WTC11 (cell line): ENCODE results near the gene SBNO2. TPM values are rescaled to one million over a fixed set of nuclear protein-coding genes. Genes with fewer than 3 reads are reported as not detected.

Experiments
- ATAC-seq: fragments of 200-7000 bp; cut with Tn5 transposase; 2 replicates; pipeline ENCODE4 v1.10.0; 2021; ENCODE audit warnings: mild to moderate bottlenecking, moderate library complexity
- CTCF ChIA-PET: fragments of 300-600 bp; sonication (Branson Sonifier 250); formaldehyde crosslinking; loops from one replicate; lab custom pipeline; 2021; ENCODE audit warnings: antibody characterized with exemption; lab: Charles Lee
- POLR2A ChIA-PET: fragments of 350-600 bp; sonication (Branson Sonifier 250); formaldehyde crosslinking; loops from one replicate; lab custom pipeline; 2021; ENCODE audit warnings: antibody characterized with exemption; lab: Charles Lee
- DNase-seq: peaks from one replicate; pipeline ENCODE4 v3.0.0; 2021; ENCODE audit warnings: low spot score
- H3K27ac Mint-ChIP-seq: 2 replicates; pipeline ENCODE4 v1.8.0; 2021; ENCODE audit warnings: mixed read lengths
- H3K27me3 Mint-ChIP-seq: 2 replicates; pipeline ENCODE4 v1.8.0; 2021; ENCODE audit warnings: low read depth, mild to moderate bottlenecking, moderate library complexity, mixed read lengths
- H3K36me3 Mint-ChIP-seq: 2 replicates; pipeline ENCODE4 v1.8.0; 2021; ENCODE audit warnings: mixed read lengths
- H3K4me1 Mint-ChIP-seq: 2 replicates; pipeline ENCODE4 v1.8.0; 2022; ENCODE audit warnings: mixed read lengths
- H3K4me3 Mint-ChIP-seq: 2 replicates; pipeline ENCODE4 v1.8.0; 2021; ENCODE audit warnings: mild to moderate bottlenecking, moderate library complexity, mixed read lengths
- H3K9me3 Mint-ChIP-seq: 2 replicates; pipeline ENCODE4 v1.8.0; 2021; ENCODE audit warnings: mixed read lengths
- ETV6 ChIP-seq: sonication (generic); formaldehyde crosslinking; IDR thresholded peaks from 2 replicates; pipeline ENCODE4 v1.8.1; 2022; ENCODE audit warnings: mild to moderate bottlenecking, missing genetic modification reagents
- FOXJ3 ChIP-seq: sonication (generic); formaldehyde crosslinking; IDR thresholded peaks from 2 replicates; pipeline ENCODE4 v1.9.0; 2021; ENCODE audit warnings: missing genetic modification reagents, mild to moderate bottlenecking, borderline replicate concordance
- FOXK1 ChIP-seq: sonication (generic); formaldehyde crosslinking; IDR thresholded peaks from 2 replicates; pipeline ENCODE4 v1.8.0; 2022; ENCODE audit warnings: mild to moderate bottlenecking, moderate library complexity, missing genetic modification reagents
- GABPB1 ChIP-seq: sonication (generic); formaldehyde crosslinking; IDR thresholded peaks from 2 replicates; pipeline ENCODE4 v1.8.1; 2023; ENCODE audit warnings: mild to moderate bottlenecking, missing genetic modification reagents
- HMGA2 ChIP-seq: fragments of 250-450 bp; sonication (Bioruptor Pico); IDR thresholded peaks from 2 replicates; pipeline ENCODE4 v1.4.0; 2021; ENCODE audit warnings: mild to moderate bottlenecking, moderate library complexity
- NFATC4 ChIP-seq: fragments of 250-450 bp; sonication (Bioruptor Pico); IDR thresholded peaks from 2 replicates; pipeline ENCODE4 v1.9.0; 2021; ENCODE audit warnings: mild to moderate bottlenecking
- NFYB ChIP-seq: sonication (generic); formaldehyde crosslinking; conservative IDR thresholded peaks from 2 replicates; pipeline ENCODE4 v1.8.0; 2022; ENCODE audit warnings: low read depth, missing genetic modification reagents
- NR2C2 ChIP-seq: sonication (generic); formaldehyde crosslinking; IDR thresholded peaks from 2 replicates; pipeline ENCODE4 v1.8.0; 2022; ENCODE audit warnings: mild to moderate bottlenecking, missing genetic modification reagents
- TCF7 ChIP-seq: sonication (generic); formaldehyde crosslinking; IDR thresholded peaks from 2 replicates; pipeline ENCODE4 v1.8.0; 2022; ENCODE audit warnings: mild to moderate bottlenecking, low read depth, missing genetic modification reagents, moderate library complexity
- TEAD1 ChIP-seq: sonication (generic); formaldehyde crosslinking; IDR thresholded peaks from 2 replicates; pipeline ENCODE4 v1.8.0; 2022; ENCODE audit warnings: mild to moderate bottlenecking, missing genetic modification reagents
- TEAD4 ChIP-seq: sonication (generic); formaldehyde crosslinking; IDR thresholded peaks from 2 replicates; pipeline ENCODE4 v1.8.0; 2022; ENCODE audit warnings: mild to moderate bottlenecking, missing genetic modification reagents
- ZBTB21 ChIP-seq: sonication (generic); formaldehyde crosslinking; IDR thresholded peaks from 2 replicates; pipeline ENCODE4 v1.8.1; 2023; ENCODE audit warnings: mild to moderate bottlenecking, missing genetic modification reagents, borderline replicate concordance
- ZNF219 ChIP-seq: sonication (generic); formaldehyde crosslinking; IDR thresholded peaks from 2 replicates; pipeline ENCODE4 v1.8.0; 2023; ENCODE audit warnings: missing genetic modification reagents, mild to moderate bottlenecking, borderline replicate concordance
- ZNF232 ChIP-seq: sonication (generic); formaldehyde crosslinking; IDR thresholded peaks from 2 replicates; pipeline ENCODE4 v1.8.0; 2022; ENCODE audit warnings: mild to moderate bottlenecking, missing genetic modification reagents
- ZNF396 ChIP-seq: fragments of 250-450 bp; sonication (Bioruptor Pico); IDR thresholded peaks from 2 replicates; pipeline ENCODE4 v1.8.0; 2021; ENCODE audit warnings: mild to moderate bottlenecking, moderate library complexity, borderline replicate concordance
- total RNA-seq: library from RNA; stranded (reverse); gene quantifications from 3 replicates; pipeline ENCODE4 v1.2.3, GENCODE V29; 2021
- TF ChIP-seq, protein P1 (sequence below): sonication (generic); formaldehyde crosslinking; IDR thresholded peaks from 2 replicates; pipeline ENCODE4 v1.8.1; 2022; ENCODE audit warnings: missing genetic modification reagents, borderline replicate concordance
- TF ChIP-seq, protein P2 (sequence below): fragments of 250-450 bp; sonication (Bioruptor Pico); IDR thresholded peaks from 2 replicates; pipeline ENCODE4 v2.1.2; 2022; ENCODE audit warnings: mild to moderate bottlenecking, moderate library complexity
- TF ChIP-seq, protein P3 (sequence below): sonication (generic); formaldehyde crosslinking; IDR thresholded peaks from 2 replicates; pipeline ENCODE4 v1.8.0; 2023; ENCODE audit warnings: mild to moderate bottlenecking, missing genetic modification reagents
- TF ChIP-seq, protein P4 (sequence below): sonication (generic); formaldehyde crosslinking; IDR thresholded peaks from 2 replicates; pipeline ENCODE4 v1.8.1; 2023; ENCODE audit warnings: mild to moderate bottlenecking, missing genetic modification reagents, moderate library complexity
- TF ChIP-seq, protein P5 (sequence below): fragments of 250-450 bp; sonication (Bioruptor Pico); IDR thresholded peaks from 2 replicates; pipeline ENCODE4 v1.9.0; 2021; ENCODE audit warnings: mild to moderate bottlenecking
- TF ChIP-seq, protein P6 (sequence below): sonication (generic); formaldehyde crosslinking; conservative IDR thresholded peaks from 2 replicates; pipeline ENCODE4 v1.8.1; 2023; ENCODE audit warnings: mild to moderate bottlenecking, low read depth, missing genetic modification reagents, moderate library complexity

Gene SBNO2
- total RNA-seq, 1 experiment from 2014 or later: 57.3 TPM

DNA sequence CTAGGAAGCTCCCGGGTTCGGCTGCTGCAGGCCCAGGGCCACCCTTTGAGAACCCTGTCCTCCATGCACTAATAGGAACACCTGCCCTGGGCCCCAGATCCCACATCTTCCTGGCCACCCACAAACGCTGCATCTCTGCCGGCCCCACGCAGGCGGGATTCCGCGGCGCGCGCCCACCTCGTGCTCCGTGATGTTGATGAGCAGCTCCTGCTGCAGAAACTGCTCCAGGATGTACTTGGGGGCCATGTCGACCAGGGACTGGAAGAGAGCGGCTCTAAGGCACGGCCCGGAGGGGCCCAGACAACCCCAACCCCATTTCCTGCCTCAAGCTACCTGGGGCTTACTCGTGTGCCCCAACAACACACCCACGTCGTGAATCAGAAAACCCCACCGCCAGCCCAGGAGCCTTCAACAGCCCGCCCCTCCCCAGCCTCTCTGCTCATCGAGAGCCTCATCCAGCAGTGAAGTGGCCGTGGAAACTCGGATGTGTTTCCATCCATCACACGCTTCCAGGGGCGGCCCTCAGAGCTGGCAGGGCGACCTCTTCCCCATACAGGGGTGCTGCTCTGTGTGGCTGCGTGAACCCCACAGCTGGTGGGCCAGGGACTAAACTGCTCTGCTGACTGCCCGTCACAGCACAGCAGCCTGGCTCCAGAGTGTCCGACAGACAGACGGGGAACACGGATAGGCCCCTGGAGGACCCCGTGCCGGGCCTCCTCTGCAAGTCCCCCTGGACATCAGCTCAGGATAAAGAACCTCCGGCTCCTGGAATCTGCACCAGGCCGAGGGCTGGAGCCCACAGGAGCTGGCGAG lies 83.1 kb downstream of the SBNO2 start (continued):
- TF ChIP-seq NR2C2 (CRISPR knock-in tag): no peak
- TF ChIP-seq, protein P1, sequence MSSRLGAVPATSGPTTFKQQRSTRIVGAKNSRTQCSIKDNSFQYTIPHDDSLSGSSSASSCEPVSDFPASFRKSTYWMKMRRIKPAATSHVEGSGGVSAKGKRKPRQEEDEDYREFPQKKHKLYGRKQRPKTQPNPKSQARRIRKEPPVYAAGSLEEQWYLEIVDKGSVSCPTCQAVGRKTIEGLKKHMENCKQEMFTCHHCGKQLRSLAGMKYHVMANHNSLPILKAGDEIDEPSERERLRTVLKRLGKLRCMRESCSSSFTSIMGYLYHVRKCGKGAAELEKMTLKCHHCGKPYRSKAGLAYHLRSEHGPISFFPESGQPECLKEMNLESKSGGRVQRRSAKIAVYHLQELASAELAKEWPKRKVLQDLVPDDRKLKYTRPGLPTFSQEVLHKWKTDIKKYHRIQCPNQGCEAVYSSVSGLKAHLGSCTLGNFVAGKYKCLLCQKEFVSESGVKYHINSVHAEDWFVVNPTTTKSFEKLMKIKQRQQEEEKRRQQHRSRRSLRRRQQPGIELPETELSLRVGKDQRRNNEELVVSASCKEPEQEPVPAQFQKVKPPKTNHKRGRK (CRISPR knock-in tag): no peak
- TF ChIP-seq ZNF396 (CRISPR knock-in tag): no peak
- TF ChIP-seq HMGA2 (CRISPR knock-in tag): no peak
- TF ChIP-seq, protein P2, sequence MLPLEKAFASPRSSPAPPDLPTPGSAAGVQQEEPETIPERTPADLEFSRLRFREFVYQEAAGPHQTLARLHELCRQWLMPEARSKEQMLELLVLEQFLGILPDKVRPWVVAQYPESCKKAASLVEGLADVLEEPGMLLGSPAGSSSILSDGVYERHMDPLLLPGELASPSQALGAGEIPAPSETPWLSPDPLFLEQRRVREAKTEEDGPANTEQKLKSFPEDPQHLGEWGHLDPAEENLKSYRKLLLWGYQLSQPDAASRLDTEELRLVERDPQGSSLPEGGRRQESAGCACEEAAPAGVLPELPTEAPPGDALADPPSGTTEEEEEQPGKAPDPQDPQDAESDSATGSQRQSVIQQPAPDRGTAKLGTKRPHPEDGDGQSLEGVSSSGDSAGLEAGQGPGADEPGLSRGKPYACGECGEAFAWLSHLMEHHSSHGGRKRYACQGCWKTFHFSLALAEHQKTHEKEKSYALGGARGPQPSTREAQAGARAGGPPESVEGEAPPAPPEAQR (CRISPR knock-in tag): no peak
- TF ChIP-seq, protein P3, sequence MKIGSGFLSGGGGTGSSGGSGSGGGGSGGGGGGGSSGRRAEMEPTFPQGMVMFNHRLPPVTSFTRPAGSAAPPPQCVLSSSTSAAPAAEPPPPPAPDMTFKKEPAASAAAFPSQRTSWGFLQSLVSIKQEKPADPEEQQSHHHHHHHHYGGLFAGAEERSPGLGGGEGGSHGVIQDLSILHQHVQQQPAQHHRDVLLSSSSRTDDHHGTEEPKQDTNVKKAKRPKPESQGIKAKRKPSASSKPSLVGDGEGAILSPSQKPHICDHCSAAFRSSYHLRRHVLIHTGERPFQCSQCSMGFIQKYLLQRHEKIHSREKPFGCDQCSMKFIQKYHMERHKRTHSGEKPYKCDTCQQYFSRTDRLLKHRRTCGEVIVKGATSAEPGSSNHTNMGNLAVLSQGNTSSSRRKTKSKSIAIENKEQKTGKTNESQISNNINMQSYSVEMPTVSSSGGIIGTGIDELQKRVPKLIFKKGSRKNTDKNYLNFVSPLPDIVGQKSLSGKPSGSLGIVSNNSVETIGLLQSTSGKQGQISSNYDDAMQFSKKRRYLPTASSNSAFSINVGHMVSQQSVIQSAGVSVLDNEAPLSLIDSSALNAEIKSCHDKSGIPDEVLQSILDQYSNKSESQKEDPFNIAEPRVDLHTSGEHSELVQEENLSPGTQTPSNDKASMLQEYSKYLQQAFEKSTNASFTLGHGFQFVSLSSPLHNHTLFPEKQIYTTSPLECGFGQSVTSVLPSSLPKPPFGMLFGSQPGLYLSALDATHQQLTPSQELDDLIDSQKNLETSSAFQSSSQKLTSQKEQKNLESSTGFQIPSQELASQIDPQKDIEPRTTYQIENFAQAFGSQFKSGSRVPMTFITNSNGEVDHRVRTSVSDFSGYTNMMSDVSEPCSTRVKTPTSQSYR (CRISPR knock-in tag): no peak
- no peak for TF ChIP-seq NFATC4
- TF ChIP-seq ZBTB21: no peak

DNA sequence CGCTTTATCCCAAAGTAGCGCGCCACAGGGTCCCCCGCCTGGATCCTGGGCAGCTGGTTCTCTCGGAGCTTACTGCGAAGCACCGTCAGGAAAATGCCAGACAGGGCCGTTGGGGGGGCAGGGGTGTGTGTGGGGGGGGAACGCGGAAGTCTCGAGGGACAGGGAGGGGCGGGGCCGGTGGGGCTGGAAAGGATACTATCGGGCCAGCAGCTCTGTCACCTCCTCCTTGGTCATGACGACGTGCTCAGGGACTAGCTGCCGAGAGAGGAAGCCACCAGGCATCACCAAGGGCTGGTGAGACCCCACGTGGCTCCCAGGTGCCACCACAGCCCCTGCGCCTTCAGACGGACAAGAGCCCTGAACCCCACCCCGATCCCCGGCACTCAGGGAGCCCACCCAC lies 84.2 kb downstream of the SBNO2 start:
- H3K36me3 Mint-ChIP-seq: peaks cover 13% of the 10 kb centered on the region
- no peak overlapping the region for H3K27ac Mint-ChIP-seq
- ATAC-seq (no peak), DNase-seq (no peak)
- ChIA-PET CTCF (interaction anchor here (0.6 to 2.5 kb wide), 3 partner anchors 23 to 633 kb away, joined by 3 to 7 read pairs (median 5); no protein-coding TSS in a partner anchor), POLR2A (no interaction called here)
- H3K9me3 Mint-ChIP-seq: no peaks in the 10 kb centered on the region
- H3K27me3 Mint-ChIP-seq: no peaks in the 10 kb centered on the region
- no peak overlapping the region for H3K4me3 Mint-ChIP-seq
- H3K4me1 Mint-ChIP-seq: 0 out of 2 replicates have a peak, but pooled peaks cover 5% of the 10 kb centered on the region
- TF ChIP-seq TCF7 (CRISPR knock-in tag) (no peak), FOXK1 (CRISPR knock-in tag) (no peak), ZNF219 (no peak), NFYB (CRISPR knock-in tag) (no peak), GABPB1 (no peak), ZNF232 (CRISPR knock-in tag) (no peak), FOXJ3 (CRISPR knock-in tag) (no peak), TEAD4 (CRISPR knock-in tag) (no peak), NFATC4 (no peak), ETV6 (no peak), TEAD1 (CRISPR knock-in tag) (no peak)
- TF ChIP-seq, protein P4, sequence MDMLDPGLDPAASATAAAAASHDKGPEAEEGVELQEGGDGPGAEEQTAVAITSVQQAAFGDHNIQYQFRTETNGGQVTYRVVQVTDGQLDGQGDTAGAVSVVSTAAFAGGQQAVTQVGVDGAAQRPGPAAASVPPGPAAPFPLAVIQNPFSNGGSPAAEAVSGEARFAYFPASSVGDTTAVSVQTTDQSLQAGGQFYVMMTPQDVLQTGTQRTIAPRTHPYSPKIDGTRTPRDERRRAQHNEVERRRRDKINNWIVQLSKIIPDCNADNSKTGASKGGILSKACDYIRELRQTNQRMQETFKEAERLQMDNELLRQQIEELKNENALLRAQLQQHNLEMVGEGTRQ (CRISPR knock-in tag): no peak
- TF ChIP-seq, protein P1 (CRISPR knock-in tag): no peak
- TF ChIP-seq, protein P5, sequence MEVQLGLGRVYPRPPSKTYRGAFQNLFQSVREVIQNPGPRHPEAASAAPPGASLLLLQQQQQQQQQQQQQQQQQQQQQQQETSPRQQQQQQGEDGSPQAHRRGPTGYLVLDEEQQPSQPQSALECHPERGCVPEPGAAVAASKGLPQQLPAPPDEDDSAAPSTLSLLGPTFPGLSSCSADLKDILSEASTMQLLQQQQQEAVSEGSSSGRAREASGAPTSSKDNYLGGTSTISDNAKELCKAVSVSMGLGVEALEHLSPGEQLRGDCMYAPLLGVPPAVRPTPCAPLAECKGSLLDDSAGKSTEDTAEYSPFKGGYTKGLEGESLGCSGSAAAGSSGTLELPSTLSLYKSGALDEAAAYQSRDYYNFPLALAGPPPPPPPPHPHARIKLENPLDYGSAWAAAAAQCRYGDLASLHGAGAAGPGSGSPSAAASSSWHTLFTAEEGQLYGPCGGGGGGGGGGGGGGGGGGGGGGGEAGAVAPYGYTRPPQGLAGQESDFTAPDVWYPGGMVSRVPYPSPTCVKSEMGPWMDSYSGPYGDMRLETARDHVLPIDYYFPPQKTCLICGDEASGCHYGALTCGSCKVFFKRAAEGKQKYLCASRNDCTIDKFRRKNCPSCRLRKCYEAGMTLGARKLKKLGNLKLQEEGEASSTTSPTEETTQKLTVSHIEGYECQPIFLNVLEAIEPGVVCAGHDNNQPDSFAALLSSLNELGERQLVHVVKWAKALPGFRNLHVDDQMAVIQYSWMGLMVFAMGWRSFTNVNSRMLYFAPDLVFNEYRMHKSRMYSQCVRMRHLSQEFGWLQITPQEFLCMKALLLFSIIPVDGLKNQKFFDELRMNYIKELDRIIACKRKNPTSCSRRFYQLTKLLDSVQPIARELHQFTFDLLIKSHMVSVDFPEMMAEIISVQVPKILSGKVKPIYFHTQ: no peak
- TF ChIP-seq, protein P6, sequence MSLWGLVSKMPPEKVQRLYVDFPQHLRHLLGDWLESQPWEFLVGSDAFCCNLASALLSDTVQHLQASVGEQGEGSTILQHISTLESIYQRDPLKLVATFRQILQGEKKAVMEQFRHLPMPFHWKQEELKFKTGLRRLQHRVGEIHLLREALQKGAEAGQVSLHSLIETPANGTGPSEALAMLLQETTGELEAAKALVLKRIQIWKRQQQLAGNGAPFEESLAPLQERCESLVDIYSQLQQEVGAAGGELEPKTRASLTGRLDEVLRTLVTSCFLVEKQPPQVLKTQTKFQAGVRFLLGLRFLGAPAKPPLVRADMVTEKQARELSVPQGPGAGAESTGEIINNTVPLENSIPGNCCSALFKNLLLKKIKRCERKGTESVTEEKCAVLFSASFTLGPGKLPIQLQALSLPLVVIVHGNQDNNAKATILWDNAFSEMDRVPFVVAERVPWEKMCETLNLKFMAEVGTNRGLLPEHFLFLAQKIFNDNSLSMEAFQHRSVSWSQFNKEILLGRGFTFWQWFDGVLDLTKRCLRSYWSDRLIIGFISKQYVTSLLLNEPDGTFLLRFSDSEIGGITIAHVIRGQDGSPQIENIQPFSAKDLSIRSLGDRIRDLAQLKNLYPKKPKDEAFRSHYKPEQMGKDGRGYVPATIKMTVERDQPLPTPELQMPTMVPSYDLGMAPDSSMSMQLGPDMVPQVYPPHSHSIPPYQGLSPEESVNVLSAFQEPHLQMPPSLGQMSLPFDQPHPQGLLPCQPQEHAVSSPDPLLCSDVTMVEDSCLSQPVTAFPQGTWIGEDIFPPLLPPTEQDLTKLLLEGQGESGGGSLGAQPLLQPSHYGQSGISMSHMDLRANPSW: no peak
